B cell (primary cell): ENCODE results near the gene PTPRG.

Experiments
- EZH2 ChIP-seq: IDR thresholded peaks from 2 replicates; pipeline ENCODE4 v1.6.1; 2012; ENCODE audit warnings: borderline replicate concordance, low read depth, mild to moderate bottlenecking, moderate library complexity, low read length; ENCODE audit not compliant: insufficient read depth, poor library complexity, severe bottlenecking
- TF ChIP-seq, protein P1 (sequence below): fragments of 200-600 bp; IDR thresholded peaks from one replicate; pipeline ENCODE4 v1.8.0; 2022; ENCODE audit warnings: antibody characterized with exemption, mild to moderate bottlenecking

- TF ChIP-seq, protein P1, sequence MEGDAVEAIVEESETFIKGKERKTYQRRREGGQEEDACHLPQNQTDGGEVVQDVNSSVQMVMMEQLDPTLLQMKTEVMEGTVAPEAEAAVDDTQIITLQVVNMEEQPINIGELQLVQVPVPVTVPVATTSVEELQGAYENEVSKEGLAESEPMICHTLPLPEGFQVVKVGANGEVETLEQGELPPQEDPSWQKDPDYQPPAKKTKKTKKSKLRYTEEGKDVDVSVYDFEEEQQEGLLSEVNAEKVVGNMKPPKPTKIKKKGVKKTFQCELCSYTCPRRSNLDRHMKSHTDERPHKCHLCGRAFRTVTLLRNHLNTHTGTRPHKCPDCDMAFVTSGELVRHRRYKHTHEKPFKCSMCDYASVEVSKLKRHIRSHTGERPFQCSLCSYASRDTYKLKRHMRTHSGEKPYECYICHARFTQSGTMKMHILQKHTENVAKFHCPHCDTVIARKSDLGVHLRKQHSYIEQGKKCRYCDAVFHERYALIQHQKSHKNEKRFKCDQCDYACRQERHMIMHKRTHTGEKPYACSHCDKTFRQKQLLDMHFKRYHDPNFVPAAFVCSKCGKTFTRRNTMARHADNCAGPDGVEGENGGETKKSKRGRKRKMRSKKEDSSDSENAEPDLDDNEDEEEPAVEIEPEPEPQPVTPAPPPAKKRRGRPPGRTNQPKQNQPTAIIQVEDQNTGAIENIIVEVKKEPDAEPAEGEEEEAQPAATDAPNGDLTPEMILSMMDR: no peak
- TF ChIP-seq EZH2: no peak
Measured at GRCh38 chr3:62287392-62287927, 726.1 kb downstream of the PTPRG start.
